HG03095 (cell line): ENCODE measurements around the gene SPRTN.
A peak's percentile ranks its signal among the peaks of the same experiment; 100 is the strongest.
"Not testable (repeated sequence)": the region's sequence is repeated elsewhere in the genome, so short reads cannot be mapped to it uniquely, and the experiment has no call there.

Source experiments
- ATAC-seq: cut with Tn5 transposase; IDR thresholded peaks from one replicate; pipeline ENCODE4 v1.9.1; 2021; ENCODE audit warnings: moderate library complexity; ENCODE audit not compliant: unreplicated experiment

SPRTN gene

GRCh38 chr1:231335663-231336602 lies 2.2 kb upstream of the SPRTN start:
- ATAC-seq: no peak

GRCh38 chr1:231337043-231337471 lies 1.0 kb upstream of the SPRTN start:
- no peak for ATAC-seq

DNA sequence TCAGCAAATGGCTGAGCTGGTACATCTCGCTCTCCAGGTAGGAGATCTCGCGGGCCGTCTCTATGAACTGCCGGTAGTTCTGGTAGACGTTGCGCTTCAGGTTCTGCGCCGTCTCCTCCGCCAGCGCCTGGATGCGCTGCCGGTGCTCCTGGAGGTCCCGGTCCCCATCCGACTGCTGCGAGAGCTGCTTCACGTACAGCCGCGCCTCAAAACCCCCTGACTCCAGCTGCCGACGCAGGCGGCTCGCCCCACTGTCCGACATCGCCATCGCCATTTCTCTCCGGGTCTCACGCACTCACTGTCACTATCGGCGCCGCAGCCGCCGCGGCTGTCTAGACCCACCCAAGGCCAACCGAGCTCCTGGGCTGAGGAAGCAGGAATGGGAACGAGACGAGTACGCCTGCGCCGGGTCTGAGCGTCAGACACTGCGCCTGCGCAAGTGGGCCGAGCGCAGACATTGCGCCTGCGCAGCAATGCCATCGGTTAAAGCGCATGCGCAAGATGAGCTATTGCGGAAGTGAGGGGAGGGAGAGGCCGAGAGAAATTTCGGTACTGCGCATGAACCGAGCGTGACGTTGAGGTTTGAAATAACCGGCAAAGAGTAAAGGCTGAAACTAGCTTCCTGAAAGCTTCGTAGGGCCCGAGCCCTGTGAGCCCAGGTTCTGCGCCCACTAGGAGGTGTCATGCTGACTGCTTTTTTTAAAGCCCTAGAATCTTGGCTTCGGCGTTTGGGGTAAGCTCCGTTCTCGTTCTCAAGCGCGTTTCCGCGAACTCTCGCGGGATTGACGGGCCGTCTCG lies 422 bp upstream of the SPRTN start, which contains the start of gene EXOC8:
Gene EXOC8, minus strand, starts transcription at position 381 of the 798 bp plus-strand sequence. Its CDS starts 107 bp downstream, at position 274.
- peak; percentile 69 for ATAC-seq

DNA sequence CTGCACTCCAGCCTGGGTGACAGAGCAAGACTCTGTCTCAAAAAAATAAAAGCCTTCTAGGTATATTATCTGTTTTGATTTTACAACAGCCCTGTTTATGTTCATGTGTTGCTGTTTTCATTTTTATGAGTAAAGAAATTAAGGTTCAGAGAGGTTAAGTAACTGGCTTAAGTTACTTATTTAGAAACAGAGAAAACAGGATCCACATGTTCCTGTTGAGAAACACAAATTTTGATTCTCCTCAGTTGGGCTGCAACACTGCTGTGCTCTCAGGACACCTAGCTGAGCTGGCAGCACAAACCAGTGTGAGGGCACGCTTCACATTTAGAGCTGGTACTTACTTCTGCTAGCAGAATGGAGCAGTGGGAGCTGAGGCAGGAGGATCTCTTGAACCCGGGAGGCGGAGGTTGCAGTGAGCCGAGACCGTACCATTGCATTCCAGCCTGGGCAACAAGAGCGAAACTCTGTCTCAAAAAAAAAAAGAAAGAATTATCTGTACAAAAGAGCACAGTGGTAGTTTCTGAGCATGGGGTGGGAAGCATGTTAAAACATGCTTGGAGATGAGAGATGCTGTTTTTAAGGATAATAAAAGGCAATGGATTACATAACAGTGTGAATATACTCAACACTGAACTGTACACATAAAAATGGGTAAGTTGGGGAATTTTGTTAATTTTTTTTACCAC lies 2.4 kb downstream of the SPRTN start:
- no peak for ATAC-seq

DNA sequence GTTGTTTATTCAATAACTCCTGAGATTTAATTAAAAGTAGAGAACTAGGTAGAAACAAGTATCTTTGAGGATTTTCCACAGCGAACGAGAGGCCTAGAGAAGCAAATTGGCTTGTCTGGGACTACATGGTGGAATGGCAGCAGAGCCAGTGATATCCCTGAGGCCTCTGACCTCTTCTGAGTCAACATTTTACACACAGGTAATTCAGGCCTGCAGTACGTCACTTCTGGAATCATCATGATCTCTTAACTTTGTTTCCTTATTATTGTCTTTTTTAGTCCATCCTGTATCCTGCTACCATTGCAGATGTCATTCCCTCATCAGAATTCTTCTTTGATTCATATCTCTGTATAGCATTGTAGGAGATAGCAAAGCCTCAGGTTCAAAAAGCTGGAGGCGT lies 9.9 kb downstream of the SPRTN start:
- no peak for ATAC-seq

DNA sequence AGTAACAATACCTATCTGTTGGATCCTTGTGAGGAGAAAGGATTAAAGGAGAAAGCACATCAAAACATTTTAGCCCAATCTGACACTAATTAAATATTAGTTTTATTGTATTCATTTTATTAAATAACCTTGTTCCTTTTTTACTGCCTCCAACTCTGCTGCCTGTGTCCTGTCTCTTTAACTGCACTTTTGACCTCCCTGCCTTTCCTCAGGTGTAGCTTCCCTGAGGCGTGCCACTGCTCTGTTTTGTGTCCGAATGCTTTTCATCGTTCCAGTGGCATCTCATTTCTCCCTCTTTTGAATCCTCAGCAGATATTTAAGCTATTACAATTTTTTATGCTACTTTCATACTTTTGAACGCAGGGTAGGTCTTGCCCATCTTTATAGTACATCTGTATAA lies 10.3 kb downstream of the SPRTN start:
- ATAC-seq: no peak

- not testable (repeated sequence) for ATAC-seq
Observed at GRCh38 chr1:231348856-231349255, 10.8 kb downstream of the SPRTN start.

GRCh38 chr1:231351816-231352215 lies 13.7 kb downstream of the SPRTN start:
- ATAC-seq: no peak

DNA sequence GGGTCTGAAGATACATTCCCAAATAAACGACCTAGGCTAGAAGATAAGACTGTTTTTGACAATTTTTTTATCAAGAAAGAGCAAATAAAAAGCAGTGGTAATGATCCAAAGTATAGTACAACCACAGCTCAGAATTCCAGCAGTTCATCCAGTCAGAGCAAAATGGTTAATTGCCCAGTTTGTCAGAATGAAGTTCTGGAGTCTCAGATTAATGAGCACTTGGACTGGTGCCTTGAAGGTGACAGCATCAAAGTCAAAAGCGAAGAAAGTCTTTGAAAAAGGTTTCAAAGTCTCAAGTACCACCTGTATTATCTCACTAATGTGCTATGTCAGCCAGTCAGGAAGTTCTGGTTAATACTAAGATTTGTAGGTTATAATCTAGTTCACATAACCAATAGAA lies 15.0 kb downstream of the SPRTN start:
- ATAC-seq: no peak

DNA sequence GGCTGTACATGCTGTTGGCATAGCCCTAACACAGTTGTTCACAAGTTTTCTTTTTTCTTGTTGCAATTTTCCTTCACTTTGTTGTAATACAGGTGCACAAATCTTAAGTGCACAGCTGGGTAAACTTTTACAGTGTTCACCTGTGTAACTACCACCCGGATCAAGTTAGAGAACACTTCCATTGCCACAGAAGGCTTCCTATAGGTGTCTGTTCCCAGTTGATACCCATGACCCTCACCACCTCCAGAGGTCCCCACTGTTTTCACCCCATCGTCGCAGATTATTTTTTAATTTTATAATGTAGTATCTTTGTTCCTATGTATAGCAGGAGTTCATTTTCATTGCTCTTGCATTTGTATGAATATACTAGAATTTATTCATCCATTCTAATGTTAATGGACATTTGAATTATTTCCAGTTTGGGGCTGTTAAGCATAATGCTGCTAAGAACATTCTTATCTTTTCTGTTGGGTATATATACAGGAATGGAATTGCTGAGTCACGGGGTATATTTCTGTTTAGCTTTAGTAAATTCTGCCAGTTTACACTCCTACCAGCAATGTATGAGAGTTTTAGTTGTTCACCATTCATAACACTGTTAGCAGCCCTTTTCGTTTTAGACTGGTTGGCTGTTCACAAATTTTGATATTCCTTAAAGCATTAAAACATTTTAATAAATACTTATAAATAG lies 16.4 kb downstream of the SPRTN start:
- no peak for ATAC-seq

DNA sequence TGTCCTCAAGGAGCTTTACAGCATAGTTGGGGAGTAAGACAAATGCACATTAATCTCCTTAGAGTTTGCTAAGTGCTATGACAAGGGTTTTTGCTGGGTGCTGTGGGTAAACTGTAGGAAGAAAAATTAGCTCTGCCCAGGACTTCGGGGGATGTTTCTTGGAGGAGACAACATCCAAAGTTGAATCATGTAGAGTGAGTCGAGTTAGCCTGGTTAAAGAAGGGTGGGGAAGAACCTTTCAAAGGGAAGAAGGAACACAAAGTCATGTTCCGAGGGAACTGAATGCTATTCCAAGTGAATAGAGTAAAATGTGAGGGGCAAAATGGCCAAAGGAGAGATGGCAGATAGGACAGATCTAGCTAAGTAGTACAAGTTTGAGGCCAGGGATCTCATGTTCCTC lies 17.1 kb downstream of the SPRTN start:
- ATAC-seq: no peak

GRCh38 chr1:231357187-231357772 lies 19.2 kb downstream of the SPRTN start:
- no peak for ATAC-seq

DNA sequence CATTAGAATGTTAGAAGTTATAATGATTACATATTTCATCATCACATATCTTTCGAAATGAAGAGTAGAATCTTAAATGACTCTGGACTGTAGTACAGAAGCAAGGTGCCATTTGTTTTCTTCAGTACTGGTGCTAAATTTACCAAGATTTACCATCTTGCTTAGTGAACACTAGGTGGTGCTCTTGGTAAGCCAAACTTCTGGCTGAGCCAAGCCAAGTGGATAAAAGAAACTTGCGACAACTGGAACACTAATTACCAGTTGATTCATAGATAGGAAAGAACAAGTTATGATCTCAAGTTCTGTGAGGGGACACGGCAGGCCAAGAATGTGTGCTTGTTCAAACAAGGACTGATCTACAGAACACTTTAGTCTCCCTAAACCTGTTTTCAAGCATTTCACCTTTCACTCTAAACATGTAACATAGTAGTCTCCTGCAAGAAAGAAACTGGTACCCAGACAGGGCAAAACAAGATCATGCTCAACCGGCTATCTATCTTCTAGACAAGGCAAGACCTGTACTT lies 19.8 kb downstream of the SPRTN start:
- peak; percentile 68 for ATAC-seq

- no peak for ATAC-seq
Observed at GRCh38 chr1:231359113-231359512, 21.0 kb downstream of the SPRTN start.

GRCh38 chr1:231362325-231362724 lies 24.2 kb downstream of the SPRTN start:
- ATAC-seq: no peak

DNA sequence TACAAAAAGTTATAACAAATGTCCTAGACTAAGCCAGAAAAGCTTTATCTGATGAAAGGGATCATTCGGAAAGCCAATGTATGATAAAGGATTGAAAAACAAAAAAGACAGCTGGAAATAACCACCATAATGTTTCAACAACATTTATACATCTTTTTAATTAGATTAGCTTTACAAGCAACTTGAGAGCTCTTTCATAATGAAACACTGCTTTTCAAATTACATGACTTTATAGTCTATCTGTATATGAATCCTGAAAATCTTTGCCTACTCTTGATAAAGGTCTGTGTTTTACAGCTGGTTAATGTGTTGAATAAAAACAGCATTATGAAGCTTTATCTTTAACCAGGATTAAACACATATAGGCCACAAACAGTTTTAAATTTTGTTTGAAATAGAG lies 25.5 kb downstream of the SPRTN start:
- ATAC-seq: no peak

DNA sequence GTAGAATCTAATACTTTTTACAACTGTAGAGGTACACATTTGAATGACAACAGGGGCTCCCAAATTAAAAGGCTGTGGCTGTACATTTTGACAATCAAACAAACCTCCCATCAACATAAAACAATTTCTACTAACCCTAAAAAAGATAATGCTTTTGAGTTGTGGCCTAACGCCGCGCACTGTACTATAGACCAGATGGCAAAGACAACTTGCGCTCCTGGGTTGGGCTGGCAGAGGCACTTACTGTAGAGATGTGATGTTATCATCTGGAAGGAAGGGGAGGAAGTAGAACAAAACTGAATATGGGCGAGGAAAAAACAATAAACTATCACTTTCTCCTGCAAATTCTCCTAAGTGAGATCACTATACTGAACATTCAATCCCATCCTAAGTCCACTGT lies 26.1 kb downstream of the SPRTN start:
- ATAC-seq: no peak

DNA sequence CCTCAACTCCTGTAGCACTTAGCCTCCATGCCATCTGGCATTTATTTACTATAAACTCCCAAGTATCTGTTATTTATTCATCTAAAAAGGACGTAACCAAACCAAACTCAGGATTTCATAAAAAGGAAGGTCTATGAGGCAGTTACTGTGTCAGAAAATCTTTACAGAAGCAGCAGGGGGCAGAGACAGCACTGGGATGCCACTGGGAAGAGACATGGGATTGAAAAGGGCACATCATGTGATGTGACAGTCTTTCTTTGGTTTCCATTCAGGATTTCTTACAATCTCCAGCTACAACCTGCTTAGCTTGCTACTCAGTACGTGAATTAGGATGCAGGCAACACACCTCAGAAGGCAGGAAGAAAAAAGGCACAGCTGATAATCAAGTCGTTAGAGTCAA lies 31.2 kb downstream of the SPRTN start:
- ATAC-seq: no peak

- ATAC-seq: no peak
Observed at GRCh38 chr1:231372501-231372900, 34.4 kb downstream of the SPRTN start.

DNA sequence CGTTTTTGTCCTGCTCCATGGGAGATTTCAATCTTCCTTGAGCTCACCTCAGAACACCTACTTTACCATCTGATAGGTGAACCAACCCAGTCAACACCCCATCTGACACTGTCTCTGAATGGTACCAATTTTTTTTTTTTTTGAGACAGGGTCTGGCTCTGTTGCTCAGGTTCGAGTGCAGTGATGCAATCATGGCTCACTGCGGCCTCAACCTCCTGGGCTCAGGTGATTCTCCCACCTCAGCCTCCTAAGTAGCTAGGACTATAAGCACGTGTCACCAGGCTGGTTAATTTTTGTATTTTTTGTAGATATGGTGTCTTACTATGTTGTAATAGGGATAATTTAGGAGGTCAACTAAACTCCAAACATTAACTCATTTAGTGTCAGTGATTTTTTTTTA lies 36.3 kb downstream of the SPRTN start:
- no peak for ATAC-seq
